GM18867 (cell line): ENCODE results near the gene MYT1.

Experiments used
- ATAC-seq: cut with Tn5 transposase; IDR thresholded peaks from one replicate; pipeline ENCODE4 v1.9.1; 2021; ENCODE audit warnings: mild to moderate bottlenecking, moderate library complexity; ENCODE audit not compliant: unreplicated experiment

MYT1 gene

DNA sequence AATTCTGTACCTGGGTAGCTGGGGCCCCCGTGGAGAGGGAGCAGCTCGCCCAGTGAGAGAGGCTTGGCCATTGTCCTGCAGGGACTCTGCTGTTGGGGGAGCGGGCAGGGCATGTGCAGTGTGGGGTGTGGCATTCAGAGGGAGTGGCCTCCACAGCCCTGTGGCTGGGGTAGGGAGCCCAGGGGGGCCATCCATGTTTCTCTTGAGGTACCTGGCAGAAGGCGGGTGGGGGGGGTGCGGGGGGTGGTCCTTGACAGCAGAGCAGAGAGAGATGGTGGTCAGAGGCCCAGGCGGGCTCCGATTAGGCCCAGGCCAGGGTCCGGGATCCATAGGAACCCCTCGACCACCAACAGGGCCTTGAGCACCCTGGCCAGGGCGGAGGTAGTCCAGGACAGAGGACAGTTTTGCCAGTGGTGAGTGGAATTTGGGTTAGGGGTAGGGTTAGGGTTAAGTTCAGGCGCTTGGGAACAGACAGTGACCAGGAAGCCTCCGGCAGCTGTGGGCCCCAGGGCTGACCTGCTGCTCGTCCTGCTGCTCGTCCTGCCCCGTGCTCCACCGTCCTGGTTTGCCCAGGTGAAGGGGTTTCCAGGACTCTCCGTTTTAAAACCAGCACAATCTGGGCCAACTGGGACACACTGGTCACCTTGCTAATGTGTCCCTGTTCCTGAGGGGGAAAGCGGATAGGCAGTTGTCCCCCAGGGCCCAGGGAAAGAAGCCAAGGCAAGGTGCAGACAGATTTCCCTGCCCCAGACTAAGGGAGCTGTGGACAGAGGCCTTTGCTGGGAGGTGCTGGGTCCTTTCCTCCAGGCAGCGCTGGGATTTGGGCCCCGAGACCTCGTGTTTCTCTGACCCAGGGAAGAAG, 24.8 kb upstream of the MYT1 start:
- ATAC-seq: no peak

DNA sequence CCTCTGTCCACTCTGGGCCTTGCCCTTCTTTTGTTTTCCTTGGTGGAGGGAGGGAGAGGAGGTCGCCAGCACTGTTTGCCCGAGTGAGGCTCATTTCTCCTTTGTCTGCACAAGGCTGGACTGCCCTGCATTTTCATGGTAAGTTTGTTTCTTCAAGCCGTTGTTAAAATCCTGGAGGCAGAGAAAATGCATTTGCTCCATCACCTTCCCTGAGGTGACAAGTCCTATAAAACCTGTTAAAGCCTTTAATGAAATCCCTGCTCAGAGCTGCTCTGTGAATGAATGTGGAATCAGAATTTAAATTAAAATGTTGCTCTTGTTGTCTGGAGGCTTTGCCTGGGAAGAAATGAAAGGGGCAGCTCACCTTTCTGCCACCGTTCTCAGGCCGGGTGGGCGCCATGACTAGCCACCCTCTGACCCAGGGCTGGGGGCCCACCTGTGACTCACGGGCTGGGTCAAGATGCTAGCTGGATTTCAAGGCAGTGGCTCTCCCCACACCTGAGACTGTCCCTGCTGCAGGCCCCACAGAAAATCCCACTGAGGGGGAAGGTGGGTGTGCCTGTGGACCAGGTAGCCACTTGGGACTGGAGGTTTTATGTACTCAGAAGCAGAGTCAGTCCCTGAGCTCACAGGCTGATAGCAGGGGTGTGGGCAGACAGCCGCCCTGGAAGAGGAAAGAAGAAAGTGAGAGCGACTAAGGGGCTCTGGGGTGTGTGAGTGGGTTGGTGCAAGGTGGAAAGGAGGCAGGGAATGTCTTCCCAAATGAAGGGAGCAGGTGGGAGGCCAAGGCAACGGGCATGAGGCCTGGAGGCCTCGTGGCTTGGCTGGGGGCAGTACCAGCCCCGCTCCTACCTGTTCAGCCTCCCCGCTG, 24.0 kb upstream of the MYT1 start:
- no peak for ATAC-seq

DNA sequence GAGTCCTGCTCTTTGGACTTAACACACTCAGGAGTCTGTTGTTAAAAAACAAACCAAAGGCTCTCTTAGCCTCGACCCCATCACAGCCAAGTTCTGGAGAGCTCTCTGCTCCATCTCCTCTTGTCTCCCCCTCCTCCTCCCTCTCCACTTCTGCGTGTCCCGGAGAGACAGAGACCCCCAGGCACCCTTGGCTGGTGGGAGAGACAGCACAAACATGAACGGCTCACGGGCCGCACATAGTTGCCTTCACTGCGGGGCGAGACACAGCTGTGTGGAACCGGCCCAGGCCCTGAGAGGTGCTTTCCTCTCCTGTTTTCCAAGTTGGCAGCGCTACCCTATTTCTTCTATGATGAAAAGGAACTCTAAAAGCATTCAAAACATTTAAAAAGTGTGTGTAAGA, 23.3 kb upstream of the MYT1 start:
- ATAC-seq: no peak

DNA sequence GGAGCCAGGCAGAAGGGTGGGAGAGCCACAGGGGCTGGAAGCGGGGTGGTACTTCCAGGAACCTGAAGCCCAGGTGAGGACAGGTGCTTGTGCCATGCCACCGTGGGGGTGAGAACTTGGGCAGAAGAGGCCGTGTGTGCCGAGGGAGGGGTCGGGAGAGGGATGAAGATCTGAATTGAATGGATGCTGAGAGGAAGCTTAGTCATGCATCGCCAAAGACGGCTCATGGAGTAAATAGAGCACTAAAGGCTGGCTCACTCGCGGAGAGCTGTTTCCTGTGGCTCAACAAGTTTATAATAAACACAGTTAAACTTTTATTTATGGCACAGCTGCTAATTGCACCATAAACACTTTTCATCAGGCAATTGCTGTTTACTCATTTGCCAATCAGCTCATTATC, 21.7 kb upstream of the MYT1 start:
- ATAC-seq: no peak

DNA sequence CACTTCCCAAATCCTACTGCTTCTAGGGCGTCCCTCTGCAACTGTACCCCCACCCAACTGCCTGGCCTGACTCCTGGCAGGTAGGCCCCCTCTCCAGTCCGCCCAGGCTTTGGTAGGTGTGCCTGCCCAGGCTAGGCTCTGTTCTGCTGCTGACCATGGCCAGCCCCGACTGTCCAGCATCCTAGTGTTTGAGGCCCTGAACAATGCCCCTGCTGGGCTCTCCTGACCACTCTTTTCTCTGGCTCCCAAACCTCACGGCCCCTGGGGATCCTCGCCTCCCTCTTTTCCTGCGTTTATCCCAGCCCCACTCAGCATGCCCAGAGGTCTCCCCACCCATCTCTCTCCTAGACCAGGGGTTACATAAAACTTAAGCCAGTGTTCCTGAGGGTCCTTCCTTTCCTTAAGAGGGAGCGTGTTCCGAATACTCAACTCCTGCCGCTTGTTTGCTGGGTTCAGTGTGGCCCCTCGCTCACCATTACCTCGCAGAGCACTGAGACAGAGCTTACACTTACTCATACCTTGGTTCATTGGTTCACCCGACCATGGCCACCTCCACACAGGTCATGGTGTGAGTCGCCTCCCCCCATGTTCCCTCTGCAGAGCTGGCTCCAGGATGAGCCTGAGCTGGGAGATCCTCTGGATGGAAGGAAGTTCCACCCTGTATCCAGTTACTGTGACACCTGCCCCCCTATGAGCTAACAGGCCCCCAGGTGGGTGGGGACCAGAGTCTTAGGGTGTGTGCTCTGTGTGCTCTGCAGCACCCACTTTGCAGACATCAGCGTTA, 21.0 kb upstream of the MYT1 start:
- no peak for ATAC-seq

DNA sequence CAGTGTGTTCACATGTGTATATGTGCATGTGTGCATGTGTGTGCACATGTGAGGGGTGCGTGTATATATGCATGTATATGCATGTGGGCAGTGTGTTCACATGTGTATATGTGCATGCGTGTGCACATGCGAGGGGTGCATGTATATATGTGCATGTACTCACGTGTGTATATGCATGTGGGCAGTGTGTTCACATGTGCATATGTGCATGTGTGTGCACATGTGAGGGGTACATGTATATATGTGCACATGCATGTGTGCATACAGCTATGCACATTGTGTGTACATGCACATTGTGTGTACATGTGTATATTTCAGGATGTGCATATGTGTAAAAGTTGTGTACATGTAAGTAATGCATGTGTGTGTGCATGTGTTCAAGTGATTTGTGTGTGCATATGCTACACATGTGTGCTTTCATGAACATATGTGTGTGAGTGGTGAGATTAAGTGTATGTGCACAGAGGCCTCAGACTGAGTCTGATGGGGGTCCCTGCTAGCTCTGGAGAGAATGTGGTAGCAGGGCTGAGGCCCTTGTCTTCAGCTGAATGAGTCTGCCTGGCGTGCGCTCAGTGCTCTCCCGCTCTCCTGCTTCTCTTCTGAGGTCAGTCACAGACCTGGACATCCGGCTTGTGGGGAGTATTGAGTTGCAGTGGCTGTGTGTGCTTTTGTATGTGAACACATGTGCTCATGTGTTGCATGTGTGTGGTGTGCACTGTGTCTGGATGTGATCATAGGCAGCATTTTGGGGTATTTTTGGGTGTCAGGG, 19.9 kb upstream of the MYT1 start:
- no peak for ATAC-seq

DNA sequence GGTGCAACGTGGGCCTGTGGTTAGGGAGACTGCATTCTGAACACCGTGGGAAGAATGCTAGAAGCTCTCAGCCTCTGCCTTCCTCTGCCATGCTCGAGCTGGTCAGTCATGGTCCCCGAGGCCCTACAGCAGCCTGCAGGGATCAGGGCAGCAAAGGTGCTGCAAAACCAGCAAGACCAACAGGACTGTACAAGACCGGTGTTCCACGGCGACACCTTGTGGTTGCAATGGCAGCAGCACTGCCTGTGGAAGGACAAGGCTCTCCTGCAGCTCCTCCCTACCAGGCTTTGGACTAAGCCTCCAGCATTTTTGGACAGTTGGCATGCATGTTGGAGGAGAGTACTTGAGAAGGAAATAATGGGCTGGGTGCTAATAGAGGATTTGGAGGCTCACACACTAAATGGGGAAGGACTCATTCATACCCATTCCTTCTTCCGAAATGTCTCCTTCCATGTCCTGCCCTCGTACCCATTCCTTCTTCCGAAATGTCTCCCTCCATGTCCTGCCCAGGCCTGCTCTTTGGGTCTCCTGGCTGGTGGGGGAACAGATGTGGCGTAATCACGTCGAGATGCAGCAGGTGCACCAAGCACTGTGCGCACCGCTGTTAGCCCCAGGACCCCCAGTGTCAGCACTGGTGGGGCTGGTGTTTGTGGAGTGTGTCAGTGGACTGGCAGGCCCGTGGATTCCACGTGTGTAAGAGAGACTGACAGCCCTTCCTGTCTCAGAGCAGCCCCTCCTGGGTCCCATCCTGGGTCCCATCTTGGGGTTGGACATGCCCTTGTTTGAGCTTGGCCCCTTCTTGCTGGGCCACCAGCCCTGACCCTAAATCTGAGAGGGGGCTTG, 18.6 kb upstream of the MYT1 start:
- no peak for ATAC-seq

DNA sequence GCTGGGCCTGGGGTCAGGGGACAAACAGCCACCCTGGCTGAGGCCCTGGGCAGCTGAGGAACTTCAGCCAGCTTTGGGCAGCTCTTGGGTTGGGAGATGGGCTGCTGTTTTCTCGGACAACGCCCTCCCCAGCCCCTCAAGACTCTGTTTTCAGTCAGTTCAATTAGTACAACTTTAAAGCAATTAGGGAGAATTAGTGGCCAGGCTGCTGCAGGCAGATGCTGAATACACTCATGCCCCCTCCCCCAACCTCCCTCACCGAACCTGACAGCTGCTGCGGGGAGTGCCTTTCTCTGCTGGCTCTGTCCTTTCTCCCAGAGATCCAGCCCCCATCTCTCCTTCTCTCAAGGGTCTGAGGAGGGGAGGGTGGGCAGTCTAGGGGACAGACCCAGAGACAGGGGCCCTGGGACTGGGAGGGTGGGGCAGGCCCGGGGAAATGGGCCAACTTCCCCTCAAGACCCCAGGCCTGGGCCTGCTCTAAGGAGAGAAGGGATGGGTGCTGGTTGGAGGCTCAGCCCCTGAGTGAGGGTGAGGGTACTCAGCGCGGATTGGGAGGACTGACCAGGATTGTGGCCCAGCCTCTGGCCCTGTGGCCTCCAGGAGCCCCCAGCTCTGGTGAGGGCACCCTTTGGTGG, 17.8 kb upstream of the MYT1 start:
- no peak for ATAC-seq

DNA sequence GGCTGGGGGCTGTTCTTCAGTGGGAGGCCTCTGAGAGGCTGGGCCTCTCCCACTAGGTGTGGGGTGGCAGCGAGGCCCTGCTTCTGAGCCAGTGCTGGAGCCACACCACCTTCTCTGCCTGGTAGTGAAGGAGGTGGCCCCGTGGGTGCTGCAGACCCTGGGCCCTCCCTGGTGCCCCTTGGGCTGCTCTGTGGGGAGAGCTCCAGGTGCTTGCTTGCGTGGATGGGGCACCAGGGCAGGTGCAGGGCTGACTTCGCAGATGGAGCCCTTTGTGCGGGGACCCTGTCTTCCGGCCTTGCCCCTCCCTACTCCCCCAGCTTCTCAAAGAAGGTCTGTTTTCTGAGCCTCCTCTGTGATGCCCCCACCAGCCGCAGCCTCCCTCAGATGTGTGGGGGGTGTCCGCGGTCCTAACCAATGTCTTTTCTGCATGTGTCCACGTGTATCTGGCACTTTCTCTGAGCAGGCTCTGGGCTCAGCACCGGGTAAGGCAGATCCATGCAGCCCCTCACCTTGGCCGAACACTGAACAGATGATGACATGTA, 17.2 kb upstream of the MYT1 start:
- no peak for ATAC-seq

DNA sequence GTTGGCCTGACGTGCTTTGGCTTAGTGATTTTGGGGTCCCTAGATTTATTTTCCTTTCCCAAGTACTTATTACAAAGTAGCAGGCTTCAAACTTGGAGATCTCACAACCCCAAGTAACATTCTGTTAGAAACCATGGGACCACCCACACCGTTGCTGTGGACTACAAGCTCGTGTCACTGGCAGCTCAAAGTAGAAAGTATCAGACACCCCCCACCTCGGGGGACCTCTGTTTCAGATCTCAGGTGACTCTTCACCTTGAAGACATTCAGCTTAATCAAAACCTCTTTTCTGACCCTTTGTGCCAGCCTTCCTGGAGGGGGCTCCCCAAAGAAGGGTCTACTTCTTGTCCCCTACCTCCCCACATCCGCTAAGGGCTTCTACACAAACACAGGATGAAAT, 15.7 kb upstream of the MYT1 start:
- ATAC-seq: no peak

DNA sequence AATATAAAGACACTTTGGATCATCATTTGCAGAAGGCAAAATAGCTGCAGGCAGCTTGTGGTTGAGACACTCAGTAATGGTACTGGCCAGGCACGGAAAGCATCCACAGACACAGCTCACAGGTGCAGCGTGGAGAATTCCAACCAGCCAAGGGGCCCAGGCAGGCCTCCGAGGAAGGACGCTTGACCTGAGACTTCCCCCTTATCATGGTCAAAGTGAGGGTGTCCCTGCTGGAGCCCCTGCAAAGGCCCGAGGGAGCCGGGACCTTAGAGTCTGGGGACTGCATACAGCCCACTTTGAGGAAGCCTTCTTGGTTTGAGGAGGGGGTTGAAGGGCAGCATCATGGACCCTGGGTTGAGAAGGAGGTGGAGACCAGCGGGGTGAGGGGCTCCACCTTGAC, 15.1 kb upstream of the MYT1 start:
- ATAC-seq: no peak

DNA sequence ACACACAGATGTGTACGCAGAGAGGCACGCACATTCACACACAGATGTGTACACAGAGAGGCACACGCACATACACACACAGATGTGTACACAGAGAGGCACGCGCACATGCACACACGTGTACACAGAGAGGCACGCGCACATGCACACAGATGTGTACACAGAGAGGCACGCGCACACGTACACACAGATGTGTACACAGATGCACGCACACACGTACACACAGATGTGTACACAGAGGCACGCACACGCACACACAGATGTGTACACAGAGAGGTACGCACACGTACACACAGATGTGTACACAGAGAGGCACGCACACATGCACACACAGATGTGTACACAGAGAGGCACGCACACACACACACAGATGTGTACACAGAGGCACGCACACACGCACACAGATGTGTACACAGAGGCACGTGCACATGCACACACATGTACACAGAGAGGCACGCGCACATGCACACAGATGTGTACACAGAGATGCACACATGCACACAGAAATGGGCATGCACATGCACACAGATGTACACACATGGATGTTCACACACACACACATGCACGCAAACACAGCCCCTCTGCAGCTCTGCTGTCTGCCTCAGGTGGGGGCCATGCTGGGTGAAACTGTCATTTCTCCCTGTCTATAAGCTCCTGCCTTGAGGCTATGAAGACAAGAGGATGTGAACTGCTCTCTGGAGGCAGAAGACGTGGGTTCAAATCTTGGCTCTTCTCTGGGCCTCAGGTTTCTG, 14.3 kb upstream of the MYT1 start:
- ATAC-seq: no peak

DNA sequence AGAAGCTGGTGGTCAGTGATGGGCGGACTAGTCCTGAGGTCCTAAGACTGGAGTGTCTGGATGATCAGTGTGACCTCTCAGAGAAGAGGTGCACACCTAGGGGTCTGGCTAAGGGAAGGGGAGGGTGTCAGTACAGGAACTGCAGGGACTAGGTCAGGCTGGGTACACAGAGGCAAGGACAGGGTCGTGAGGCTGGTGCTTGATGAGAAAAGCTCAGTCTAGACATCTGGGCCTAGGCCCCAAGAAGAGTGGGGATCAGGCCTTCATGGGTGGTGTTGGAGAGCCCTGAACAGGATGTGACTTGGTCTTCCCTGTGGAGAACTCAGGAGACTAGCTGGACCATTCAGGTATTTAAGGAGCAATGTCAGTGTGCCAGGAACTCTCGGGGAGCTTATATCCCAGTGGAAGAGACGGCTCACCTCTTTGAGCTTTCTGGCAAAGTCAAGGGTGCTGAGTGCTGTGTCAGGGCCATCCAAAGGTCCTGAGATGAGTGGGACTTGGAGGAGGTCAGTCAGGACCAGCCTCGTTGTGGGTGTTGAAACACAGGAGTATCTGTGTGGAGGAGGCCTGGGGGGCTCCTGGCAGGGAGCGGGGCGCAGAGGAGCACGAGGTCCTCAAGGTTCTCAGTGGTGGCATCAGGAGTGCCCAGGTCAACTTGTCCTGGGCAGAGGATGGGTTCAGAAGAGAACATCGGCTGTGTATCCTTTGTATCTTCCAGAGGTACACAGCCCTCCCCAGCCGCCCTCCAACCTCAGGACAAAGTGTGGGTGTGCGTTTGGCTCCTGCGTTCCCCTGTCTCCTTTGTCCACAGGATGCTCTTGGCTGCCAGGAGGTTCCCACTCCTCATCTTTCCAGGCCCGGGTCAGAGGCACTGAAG, 13.3 kb upstream of the MYT1 start:
- no peak for ATAC-seq

DNA sequence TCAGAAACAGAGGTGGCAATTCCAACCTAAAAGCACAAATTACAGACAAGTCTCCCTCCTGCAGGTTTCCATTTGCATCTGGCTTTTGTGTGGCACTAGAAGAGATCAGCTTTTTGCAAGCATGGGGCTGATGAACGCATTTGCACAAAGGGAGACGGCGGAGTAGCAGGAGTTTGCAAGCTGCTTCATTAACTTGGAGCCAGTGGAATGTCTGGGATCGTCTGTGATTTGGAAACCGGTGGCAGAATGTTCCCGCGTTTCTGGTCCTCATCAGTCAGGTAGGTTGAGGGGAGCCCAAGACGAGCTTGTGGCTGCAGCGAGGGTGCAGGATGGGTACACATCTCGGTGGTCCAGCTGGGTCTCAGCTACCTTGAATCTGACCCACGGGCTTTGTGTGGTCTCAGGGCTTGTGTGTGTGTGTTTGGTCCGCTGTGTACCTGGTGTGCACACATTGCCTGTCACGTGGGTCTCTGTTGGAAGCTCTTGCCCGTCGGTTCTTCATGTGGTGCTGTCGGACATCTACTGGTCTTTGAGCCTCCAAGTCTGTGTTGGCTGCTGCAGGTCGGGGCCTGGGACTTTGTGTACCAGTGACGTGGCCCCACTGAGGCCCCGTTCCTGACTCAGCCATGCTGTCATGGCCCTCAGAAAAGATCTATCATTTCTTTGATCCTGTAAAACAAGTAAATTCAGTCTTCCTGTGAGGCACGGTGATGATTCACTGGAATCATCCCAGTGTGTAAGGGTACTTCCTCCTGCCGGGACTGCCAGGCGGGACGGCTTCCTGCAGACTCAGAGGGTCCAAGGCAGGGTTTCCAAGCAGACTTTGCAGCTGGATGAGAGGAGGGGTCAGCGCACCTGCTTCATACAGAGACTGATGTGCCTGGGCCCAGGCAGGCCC, 12.4 kb upstream of the MYT1 start:
- no peak for ATAC-seq

DNA sequence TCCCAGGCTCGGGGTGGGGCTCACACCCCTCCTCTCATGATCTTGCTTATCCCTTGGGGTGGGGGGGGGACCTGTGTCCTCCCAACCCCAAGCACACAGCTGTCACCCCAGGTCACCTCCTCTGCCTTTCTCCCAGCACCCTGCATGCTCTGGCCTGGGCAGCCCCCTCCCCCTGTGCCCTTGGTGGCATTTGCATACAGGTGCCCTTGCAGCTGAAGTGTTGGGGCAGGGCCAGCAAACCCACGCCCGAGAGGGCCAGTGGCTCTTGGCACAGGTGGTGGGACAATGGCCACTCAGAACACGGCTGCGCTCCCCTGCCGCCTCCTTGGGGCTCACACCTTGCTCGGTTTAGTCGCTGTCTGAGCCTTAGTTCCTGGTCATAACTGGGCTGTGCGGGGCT, 11.3 kb upstream of the MYT1 start:
- no peak for ATAC-seq

DNA sequence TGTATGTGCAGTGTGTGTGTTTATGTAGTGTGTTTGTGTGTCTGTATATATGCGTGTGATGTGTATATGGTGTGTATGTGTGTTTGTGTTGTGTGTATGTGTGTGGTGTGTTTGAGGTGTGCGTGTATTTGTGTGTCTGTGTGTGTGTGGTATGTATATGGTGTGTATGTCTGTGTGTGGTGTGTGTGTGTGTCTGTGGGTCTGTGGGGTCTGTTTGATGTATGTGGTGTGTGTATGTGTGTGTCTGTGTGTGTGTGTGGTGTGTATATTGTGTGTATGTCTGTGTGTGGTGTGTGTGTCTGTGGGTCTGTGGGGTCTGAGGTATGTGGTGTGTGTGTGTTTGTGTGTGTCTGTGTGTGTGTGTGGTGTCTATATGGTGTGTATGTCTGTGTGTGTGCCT, 10.8 kb upstream of the MYT1 start:
- no peak for ATAC-seq
